ENCODE data around the gene DVL2.
A peak's percentile ranks its signal among the peaks of the same experiment; 100 is the strongest.

The DVL2 gene

DNA sequence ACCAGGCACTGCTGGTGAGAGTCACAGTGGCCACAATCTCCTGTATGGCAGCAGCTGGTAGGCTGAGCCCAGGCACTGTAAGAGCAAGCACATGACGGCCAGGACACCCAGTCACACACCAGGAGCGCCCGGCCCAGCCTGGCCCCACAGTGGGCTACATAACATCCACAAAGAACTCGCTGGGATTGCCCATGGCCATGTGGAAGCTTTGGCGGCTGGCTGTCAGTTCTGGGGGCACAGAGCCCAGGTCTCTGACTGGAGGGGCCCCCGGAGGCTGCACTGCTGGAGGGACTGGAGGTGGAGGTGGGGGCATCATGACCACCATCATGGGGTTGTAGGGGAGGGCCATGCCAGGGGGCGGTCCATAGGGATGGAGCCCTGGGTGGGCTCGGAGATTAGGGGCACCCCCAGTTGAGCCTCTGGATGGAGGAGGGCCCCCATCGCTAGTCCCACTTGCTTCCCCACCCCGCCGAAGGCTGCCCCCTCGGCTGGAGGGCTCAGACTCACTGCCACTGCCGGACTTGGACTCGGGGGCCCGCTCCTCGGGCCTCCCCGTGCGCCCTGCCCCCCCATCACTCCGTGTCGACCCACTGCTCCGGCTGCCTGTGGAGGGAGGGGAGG, 8.5 kb downstream of the DVL2 start:
- no peak overlapping the region for H3K4me2 ChIP-seq (ENCODE audit: low read length, poor library complexity, severe bottlenecking)
- peaks cover 52% of the 10 kb centered on the region for H3K4me1 ChIP-seq (ENCODE audit: control insufficient read depth, insufficient read depth, low read depth, low read length)
- H4K91ac ChIP-seq (ENCODE audit: low read length) = no peak overlapping the region
- H3K9ac ChIP-seq (ENCODE audit: low read length) = peak overlapping the region; percentile 3
- no peak overlapping the region for H3K4ac ChIP-seq (ENCODE audit: low read depth in 1 of 2, low read length in 2 of 2)
- no peak overlapping the region for H3K18ac ChIP-seq (ENCODE audit: low read depth in 1 of 2, low read length in 2 of 2)
- no peak overlapping the region for H3K14ac ChIP-seq (ENCODE audit: low read length in 2 of 2)
- no peak overlapping the region for H3K4me3 ChIP-seq (ENCODE audit: insufficient read depth in 1 of 2, low read depth in 1 of 2, low read length in 2 of 2)
- no peak overlapping the region for H4K8ac ChIP-seq (ENCODE audit: low read length)
- no peak overlapping the region for H3K23ac ChIP-seq (ENCODE audit: low read length in 2 of 2)
- H3K27me3 ChIP-seq (ENCODE audit: control insufficient read depth in 1 of 2, insufficient read depth in 1 of 2, low read length in 2 of 2) = no peaks in the 10 kb centered on the region
- no peak overlapping the region for H2BK15ac ChIP-seq (ENCODE audit: low read depth, poor library complexity, severe bottlenecking)
- no peak for DNase-seq
- H3K9me3 ChIP-seq (ENCODE audit: control insufficient read depth, low read length) = no peaks in the 10 kb centered on the region
- no peak overlapping the region for H2BK5ac ChIP-seq (ENCODE audit: low read depth, low read length, poor library complexity, severe bottlenecking)
- H2AFZ ChIP-seq (ENCODE audit: low read depth, low read length) = no peak overlapping the region
- H3K36me3 ChIP-seq (ENCODE audit: control insufficient read depth in 1 of 2, insufficient read depth in 2 of 2, low read depth in 1 of 2, low read length in 2 of 2) = peaks cover 91 to 96% of the 10 kb centered on the region in 2 experiments
- WGBS = 93% methylated on average over 20 of the region's 21 CpGs
- no peak overlapping the region for H2BK120ac ChIP-seq (ENCODE audit: low read depth, low read length)
- H2AK5ac ChIP-seq (ENCODE audit: low read length, severe bottlenecking) = no peak overlapping the region
- H3K27ac ChIP-seq (ENCODE audit: low read length, poor library complexity, severe bottlenecking) = peak overlapping the region; percentile 12
- peaks cover 37% of the 10 kb centered on the region for H3K79me1 ChIP-seq (replicated peaks; ENCODE audit: low read length, poor library complexity, severe bottlenecking)
- no peak overlapping the region for H2BK12ac ChIP-seq (ENCODE audit: low read length in 2 of 2)

DNA sequence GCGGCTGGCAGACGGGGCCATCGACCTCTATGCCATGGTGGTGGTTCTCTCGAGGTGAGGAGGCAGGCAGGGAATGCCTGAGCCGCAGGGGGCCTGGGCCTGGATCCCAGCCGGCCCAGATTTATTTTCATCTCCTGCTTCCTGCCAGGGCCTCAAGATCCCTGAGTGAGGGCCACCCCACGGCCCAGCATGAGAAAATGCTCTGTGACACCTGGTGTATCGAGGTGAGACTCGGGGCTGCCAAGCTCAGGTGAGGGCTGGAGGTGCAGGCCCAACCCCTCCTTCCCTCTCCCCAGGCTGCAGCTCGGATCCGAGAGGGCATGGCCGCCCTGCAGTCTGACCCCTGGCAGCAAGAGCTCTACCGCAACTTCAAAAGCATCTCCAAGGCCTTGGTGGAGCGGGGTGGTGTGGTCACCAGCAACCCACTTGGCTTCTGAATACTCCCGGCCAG, 9.6 kb downstream of the DVL2 start:
- Histone ChIP-seq H2BK120ac (ENCODE audit: low read depth, low read length) (no peak overlapping the region), H2BK15ac (ENCODE audit: low read depth, poor library complexity, severe bottlenecking) (no peak overlapping the region), H3K27ac (ENCODE audit: low read length, poor library complexity, severe bottlenecking) (peak overlapping the region; percentile 60), H3K79me1 (replicated peaks; ENCODE audit: low read length, poor library complexity, severe bottlenecking) (peaks cover 34% of the 10 kb centered on the region), H3K18ac (ENCODE audit: low read depth in 1 of 2, low read length in 2 of 2) (no peak overlapping the region), H3K14ac (ENCODE audit: low read length in 2 of 2) (no peak overlapping the region), H2BK12ac (ENCODE audit: low read length in 2 of 2) (peak overlapping the region in 1 of 2 experiments; percentile 16), H3K9me3 (ENCODE audit: control insufficient read depth, low read length) (no peaks in the 10 kb centered on the region), H3K4me1 (ENCODE audit: control insufficient read depth, insufficient read depth, low read depth, low read length) (peaks cover 54% of the 10 kb centered on the region), H3K36me3 (ENCODE audit: control insufficient read depth in 1 of 2, insufficient read depth in 2 of 2, low read depth in 1 of 2, low read length in 2 of 2) (peaks cover 83 to 85% of the 10 kb centered on the region in 2 experiments), H2AFZ (ENCODE audit: low read depth, low read length) (no peak overlapping the region), H4K91ac (ENCODE audit: low read length) (no peak overlapping the region), H4K8ac (ENCODE audit: low read length) (no peak overlapping the region), H3K4me3 (ENCODE audit: insufficient read depth in 1 of 2, low read depth in 1 of 2, low read length in 2 of 2) (no peak overlapping the region), H3K4ac (ENCODE audit: low read depth in 1 of 2, low read length in 2 of 2) (no peak overlapping the region), H2AK5ac (ENCODE audit: low read length, severe bottlenecking) (peak overlapping the region; percentile 8), H3K23ac (ENCODE audit: low read length in 2 of 2) (no peak overlapping the region), H3K9ac (ENCODE audit: low read length) (no peak overlapping the region), H3K4me2 (ENCODE audit: low read length, poor library complexity, severe bottlenecking) (no peak overlapping the region), H3K27me3 (ENCODE audit: control insufficient read depth in 1 of 2, insufficient read depth in 1 of 2, low read length in 2 of 2) (no peaks in the 10 kb centered on the region), H2BK5ac (ENCODE audit: low read depth, low read length, poor library complexity, severe bottlenecking) (no peak overlapping the region)
- no peak for DNase-seq
- 85% methylated on average over 15 of the region's 15 CpGs for WGBS

DNA sequence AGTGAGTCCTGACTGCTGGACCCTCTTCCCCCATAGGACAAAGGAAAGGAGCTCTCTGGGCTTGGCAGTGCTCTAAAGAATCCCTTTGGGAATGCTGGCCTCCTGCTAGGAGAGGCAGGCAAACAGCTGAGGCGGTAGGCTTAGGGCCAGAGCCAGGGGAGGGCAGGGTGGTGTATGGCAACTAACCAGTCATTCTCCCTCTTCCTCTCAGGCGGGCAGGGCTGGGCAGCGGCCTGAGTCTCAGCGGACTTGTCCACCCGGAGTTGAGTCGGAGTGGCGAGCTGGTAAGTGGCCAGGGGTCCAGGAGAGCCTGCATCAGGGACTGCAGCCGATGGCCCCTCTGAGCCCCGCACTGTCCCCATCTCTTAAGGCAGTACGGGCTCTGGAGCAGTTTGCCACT, 10.2 kb downstream of the DVL2 start:
- Histone ChIP-seq H3K4me2 (ENCODE audit: low read length, poor library complexity, severe bottlenecking) (no peak overlapping the region), H2BK15ac (ENCODE audit: low read depth, poor library complexity, severe bottlenecking) (no peak overlapping the region), H3K4me3 (ENCODE audit: insufficient read depth in 1 of 2, low read depth in 1 of 2, low read length in 2 of 2) (no peak overlapping the region), H3K14ac (ENCODE audit: low read length in 2 of 2) (no peak overlapping the region), H3K23ac (ENCODE audit: low read length in 2 of 2) (no peak overlapping the region), H2BK120ac (ENCODE audit: low read depth, low read length) (no peak overlapping the region), H3K4me1 (ENCODE audit: control insufficient read depth, insufficient read depth, low read depth, low read length) (peaks cover 58% of the 10 kb centered on the region), H3K27me3 (ENCODE audit: control insufficient read depth in 1 of 2, insufficient read depth in 1 of 2, low read length in 2 of 2) (no peaks in the 10 kb centered on the region), H2BK12ac (ENCODE audit: low read length in 2 of 2) (no peak overlapping the region), H4K91ac (ENCODE audit: low read length) (no peak overlapping the region), H3K4ac (ENCODE audit: low read depth in 1 of 2, low read length in 2 of 2) (no peak overlapping the region), H2AFZ (ENCODE audit: low read depth, low read length) (no peak overlapping the region), H3K9ac (ENCODE audit: low read length) (peak overlapping the region; percentile 12), H2AK5ac (ENCODE audit: low read length, severe bottlenecking) (peak overlapping the region; percentile 9), H2BK5ac (ENCODE audit: low read depth, low read length, poor library complexity, severe bottlenecking) (no peak overlapping the region), H3K18ac (ENCODE audit: low read depth in 1 of 2, low read length in 2 of 2) (no peak overlapping the region), H3K79me1 (replicated peaks; ENCODE audit: low read length, poor library complexity, severe bottlenecking) (peaks cover 31% of the 10 kb centered on the region), H4K8ac (ENCODE audit: low read length) (no peak overlapping the region), H3K36me3 (ENCODE audit: control insufficient read depth in 1 of 2, insufficient read depth in 2 of 2, low read depth in 1 of 2, low read length in 2 of 2) (peaks cover 78 to 79% of the 10 kb centered on the region in 2 experiments), H3K9me3 (ENCODE audit: control insufficient read depth, low read length) (no peaks in the 10 kb centered on the region), H3K27ac (ENCODE audit: low read length, poor library complexity, severe bottlenecking) (peak overlapping the region; percentile 76)
- DNase-seq = no peak
- 97% methylated on average over 10 of the region's 10 CpGs for WGBS

DNA sequence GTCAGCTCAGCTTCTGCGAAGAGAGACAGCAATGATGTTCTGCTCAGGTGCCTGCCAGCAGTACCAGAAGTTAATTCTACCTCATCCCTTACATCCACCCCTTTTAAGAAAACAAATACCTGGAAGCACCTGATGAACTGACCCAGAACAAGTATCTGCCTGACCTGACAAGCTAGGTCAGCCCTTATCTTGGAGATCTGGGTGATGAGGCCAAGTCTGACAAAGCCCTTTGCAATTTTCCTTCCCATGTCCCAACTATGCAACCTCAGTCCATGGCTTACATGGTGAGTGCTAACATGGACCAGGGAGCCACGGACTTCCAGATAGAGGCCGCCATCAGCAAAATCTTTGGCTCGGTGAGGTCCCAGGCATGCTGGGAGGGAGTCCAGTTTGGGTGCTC, 10.9 kb downstream of the DVL2 start:
- Histone ChIP-seq H3K79me1 (replicated peaks; ENCODE audit: low read length, poor library complexity, severe bottlenecking) (peaks cover 33% of the 10 kb centered on the region), H3K4me3 (ENCODE audit: insufficient read depth in 1 of 2, low read depth in 1 of 2, low read length in 2 of 2) (no peak overlapping the region), H2BK120ac (ENCODE audit: low read depth, low read length) (no peak overlapping the region), H3K27me3 (ENCODE audit: control insufficient read depth in 1 of 2, insufficient read depth in 1 of 2, low read length in 2 of 2) (no peaks in the 10 kb centered on the region), H3K18ac (ENCODE audit: low read depth in 1 of 2, low read length in 2 of 2) (no peak overlapping the region), H3K4ac (ENCODE audit: low read depth in 1 of 2, low read length in 2 of 2) (no peak overlapping the region), H3K4me2 (ENCODE audit: low read length, poor library complexity, severe bottlenecking) (no peak overlapping the region), H3K14ac (ENCODE audit: low read length in 2 of 2) (no peak overlapping the region), H3K23ac (ENCODE audit: low read length in 2 of 2) (no peak overlapping the region), H2BK15ac (ENCODE audit: low read depth, poor library complexity, severe bottlenecking) (no peak overlapping the region), H3K27ac (ENCODE audit: low read length, poor library complexity, severe bottlenecking) (peak overlapping the region; percentile 1), H3K36me3 (ENCODE audit: control insufficient read depth in 1 of 2, insufficient read depth in 2 of 2, low read depth in 1 of 2, low read length in 2 of 2) (peaks cover 70 to 72% of the 10 kb centered on the region in 2 experiments), H4K8ac (ENCODE audit: low read length) (no peak overlapping the region), H3K9ac (ENCODE audit: low read length) (no peak overlapping the region), H2BK12ac (ENCODE audit: low read length in 2 of 2) (no peak overlapping the region), H2BK5ac (ENCODE audit: low read depth, low read length, poor library complexity, severe bottlenecking) (no peak overlapping the region), H2AK5ac (ENCODE audit: low read length, severe bottlenecking) (no peak overlapping the region), H2AFZ (ENCODE audit: low read depth, low read length) (no peak overlapping the region), H3K9me3 (ENCODE audit: control insufficient read depth, low read length) (no peaks in the 10 kb centered on the region), H4K91ac (ENCODE audit: low read length) (no peak overlapping the region), H3K4me1 (ENCODE audit: control insufficient read depth, insufficient read depth, low read depth, low read length) (peaks cover 62% of the 10 kb centered on the region)
- 92% methylated on average over 4 of the region's 4 CpGs for WGBS
- DNase-seq = no peak

Data from mesenchymal stem cell (in vitro differentiated cells and primary cell).